ENCODE results near the gene TUBA3D.
"Not testable (repeated sequence)": the region's sequence is repeated elsewhere in the genome, so short reads cannot be mapped to it uniquely, and the experiment has no call there.

DNA sequence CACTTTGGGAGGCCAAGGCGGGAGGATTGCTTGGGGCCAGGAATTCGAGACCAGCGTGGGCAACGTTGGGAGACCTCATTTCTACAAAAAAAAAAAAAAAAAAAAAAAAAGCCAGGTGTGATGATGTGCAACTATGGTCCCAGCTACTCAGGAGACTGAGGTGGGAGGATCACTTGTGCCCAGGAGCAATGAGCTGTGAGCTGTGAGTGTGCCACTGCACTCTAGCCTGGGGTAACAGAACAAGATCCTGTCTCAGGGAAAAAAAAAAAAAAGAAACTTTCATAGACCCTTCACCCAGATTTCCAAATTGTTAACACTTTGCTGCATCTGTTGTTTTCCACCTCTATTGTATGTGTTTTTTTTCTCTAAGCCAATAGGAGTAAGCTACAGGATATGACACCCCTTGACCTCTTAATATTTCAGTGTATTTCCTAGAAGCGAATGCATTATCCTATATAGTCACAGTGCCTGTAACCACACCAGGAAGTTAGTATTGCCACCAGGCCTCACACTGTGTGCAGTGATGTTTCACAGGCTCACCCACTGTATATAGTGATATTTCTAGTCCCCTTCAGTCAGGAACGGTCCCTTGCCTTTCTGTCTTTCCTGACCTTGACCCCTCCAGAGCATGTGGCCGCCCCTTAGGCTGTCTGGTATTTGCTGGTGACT lies 28.3 kb downstream of the TUBA3D start:
- TF ChIP-seq, protein P1, sequence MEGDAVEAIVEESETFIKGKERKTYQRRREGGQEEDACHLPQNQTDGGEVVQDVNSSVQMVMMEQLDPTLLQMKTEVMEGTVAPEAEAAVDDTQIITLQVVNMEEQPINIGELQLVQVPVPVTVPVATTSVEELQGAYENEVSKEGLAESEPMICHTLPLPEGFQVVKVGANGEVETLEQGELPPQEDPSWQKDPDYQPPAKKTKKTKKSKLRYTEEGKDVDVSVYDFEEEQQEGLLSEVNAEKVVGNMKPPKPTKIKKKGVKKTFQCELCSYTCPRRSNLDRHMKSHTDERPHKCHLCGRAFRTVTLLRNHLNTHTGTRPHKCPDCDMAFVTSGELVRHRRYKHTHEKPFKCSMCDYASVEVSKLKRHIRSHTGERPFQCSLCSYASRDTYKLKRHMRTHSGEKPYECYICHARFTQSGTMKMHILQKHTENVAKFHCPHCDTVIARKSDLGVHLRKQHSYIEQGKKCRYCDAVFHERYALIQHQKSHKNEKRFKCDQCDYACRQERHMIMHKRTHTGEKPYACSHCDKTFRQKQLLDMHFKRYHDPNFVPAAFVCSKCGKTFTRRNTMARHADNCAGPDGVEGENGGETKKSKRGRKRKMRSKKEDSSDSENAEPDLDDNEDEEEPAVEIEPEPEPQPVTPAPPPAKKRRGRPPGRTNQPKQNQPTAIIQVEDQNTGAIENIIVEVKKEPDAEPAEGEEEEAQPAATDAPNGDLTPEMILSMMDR (IDR thresholded peaks at IDR 0.05; ENCODE audit: insufficient read depth, low read length, poor library complexity, severe bottlenecking), result not testable (repeated sequence)
- not testable (repeated sequence) for TF ChIP-seq EZH2phosphoT487 (conservative IDR thresholded peaks at IDR 0.05; ENCODE audit: low read length)

Data from SU-DHL-6 (cell line).